IPS-20b (cell line): ENCODE data around the gene ANKS1A.
A peak's percentile ranks its signal among the peaks of the same experiment; 100 is the strongest.

Source experiments
- H3K27ac ChIP-seq: one replicate; pipeline ENCODE4 v1.5.1; 2013; ENCODE audit warnings: low read length
- H3K27me3 ChIP-seq: 2 replicates; pipeline ENCODE4 v1.6.1; 2013; ENCODE audit warnings: mild to moderate bottlenecking, low read length, inconsistent platforms; ENCODE audit not compliant: insufficient read depth
- H3K36me3 ChIP-seq: 2 replicates; pipeline ENCODE4 v1.6.1; 2013; ENCODE audit warnings: low read depth, mild to moderate bottlenecking, inconsistent platforms, low read length, moderate library complexity; ENCODE audit not compliant: insufficient read depth
- H3K4me1 ChIP-seq: 2 replicates; pipeline ENCODE4 v1.6.1; 2013; ENCODE audit warnings: mild to moderate bottlenecking, control low read depth, inconsistent platforms, low read length, moderate library complexity; ENCODE audit not compliant: insufficient read depth
- H3K4me3 ChIP-seq: 2 replicates; pipeline ENCODE4 v1.5.1; 2013; ENCODE audit warnings: mild to moderate bottlenecking, low read length, inconsistent platforms
- H3K9ac ChIP-seq: 2 replicates; pipeline ENCODE4 v1.6.1; 2013; ENCODE audit warnings: low read depth, mild to moderate bottlenecking, inconsistent platforms, low read length, moderate library complexity
- H3K9me3 ChIP-seq: 2 replicates; pipeline ENCODE4 v1.6.1; 2013; ENCODE audit warnings: mild to moderate bottlenecking, low read depth, low read length, inconsistent platforms; ENCODE audit not compliant: insufficient read depth

ANKS1A gene

DNA sequence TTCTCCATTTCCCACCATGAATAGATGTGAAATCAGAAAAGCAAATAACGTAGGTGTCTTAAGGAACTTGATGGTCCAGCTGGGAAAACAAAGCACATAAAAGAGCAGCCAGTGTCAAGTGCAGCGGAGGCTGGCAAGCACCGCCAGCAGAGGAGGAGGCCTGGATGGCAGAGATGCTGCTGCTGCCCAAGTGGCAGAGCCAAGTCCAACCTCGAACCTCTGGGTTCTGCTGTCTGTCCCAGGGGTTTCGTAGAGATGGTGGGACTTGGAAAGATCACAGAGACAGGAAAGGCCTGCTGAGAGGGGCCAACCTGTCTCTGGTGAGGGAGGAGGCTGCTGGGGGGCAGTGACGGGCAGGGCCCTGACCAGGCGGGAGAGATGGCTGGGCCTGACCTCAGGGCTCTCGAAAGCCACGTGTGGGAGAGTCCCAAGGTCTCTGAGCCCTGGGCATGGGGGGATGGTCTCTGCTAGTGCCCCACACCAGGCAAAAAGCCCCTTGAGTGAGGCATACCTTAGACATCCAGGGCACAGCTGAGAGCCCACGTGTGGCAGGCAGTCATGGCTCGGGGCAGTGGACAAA, 174.7 kb downstream of the ANKS1A start:
- Histone ChIP-seq H3K9ac (no peak overlapping the region), H3K4me3 (no peak overlapping the region), H3K27ac (no peak overlapping the region), H3K4me1 (peaks cover 5% of the 10 kb centered on the region; the same call in 1 of the 2 replicates), H3K36me3 (peaks cover 18% of the 10 kb centered on the region), H3K9me3 (no peaks in the 10 kb centered on the region), H3K27me3 (no peaks in the 10 kb centered on the region)

GRCh38 chr6:35064290-35064689, 175.2 kb downstream of the ANKS1A start:
- H3K9me3 ChIP-seq, result no peaks in the 10 kb centered on the region
- H3K4me1 ChIP-seq, result peaks cover 7% of the 10 kb centered on the region; the same call in 1 of the 2 replicates
- H3K27me3 ChIP-seq, result no peaks in the 10 kb centered on the region
- no peak overlapping the region for H3K27ac ChIP-seq
- H3K9ac ChIP-seq, result no peak overlapping the region
- H3K36me3 ChIP-seq, result peaks cover 18% of the 10 kb centered on the region
- H3K4me3 ChIP-seq, result no peak overlapping the region

DNA sequence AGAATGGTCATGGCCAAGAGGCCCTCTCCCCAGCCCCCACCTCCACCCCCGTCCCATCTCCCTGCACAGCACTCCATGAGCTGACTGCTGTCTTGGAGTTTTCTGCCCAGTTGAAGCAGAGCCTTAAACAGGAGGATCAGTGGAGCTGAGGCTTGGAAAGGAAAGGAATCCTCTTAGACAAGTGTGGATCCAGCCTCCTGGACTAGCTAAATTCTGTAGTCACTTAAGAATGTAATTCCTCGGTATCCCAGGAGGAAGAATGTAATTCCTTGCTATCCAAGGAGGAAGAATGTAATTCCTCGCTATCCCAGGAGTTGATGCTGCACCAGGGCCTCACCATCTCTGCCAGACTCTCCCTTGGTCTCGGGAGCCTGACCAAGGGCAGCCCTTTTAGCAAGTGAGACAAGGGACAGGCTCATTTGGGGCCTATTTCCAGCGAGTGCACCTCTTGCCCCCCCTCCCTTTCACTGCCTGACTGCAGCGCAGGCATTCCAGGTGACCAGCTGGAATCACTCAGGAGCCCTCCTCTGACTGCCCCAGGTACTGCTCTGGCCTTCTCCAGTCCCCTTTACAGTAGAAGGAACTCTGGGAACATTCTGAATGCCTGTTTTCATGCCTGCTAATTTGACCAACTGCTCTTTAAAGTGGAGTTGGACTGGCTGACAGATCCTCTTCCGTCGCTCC, 175.8 kb downstream of the ANKS1A start:
- Histone ChIP-seq H3K27me3 (no peaks in the 10 kb centered on the region), H3K36me3 (peaks cover 14% of the 10 kb centered on the region)

DNA sequence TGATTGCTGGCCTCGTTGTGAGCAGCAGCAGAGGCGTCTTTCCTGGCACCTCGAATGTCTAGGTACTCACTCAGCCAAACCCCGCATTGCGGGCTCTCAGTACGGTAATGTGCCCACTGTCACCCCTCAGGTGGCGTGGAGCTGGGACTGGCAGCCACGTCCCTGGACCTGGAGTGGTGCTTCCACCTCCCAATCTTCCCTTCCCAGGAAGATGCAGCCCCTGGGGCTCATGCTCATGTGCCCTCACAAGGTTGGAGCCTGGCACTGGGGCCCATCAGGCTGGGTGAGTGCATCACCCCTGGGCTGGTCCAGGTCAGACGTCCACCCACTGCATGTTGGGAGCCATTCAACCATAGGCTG, 176.4 kb downstream of the ANKS1A start:
- H3K27me3 ChIP-seq, result no peaks in the 10 kb centered on the region
- peaks cover 9% of the 10 kb centered on the region for H3K36me3 ChIP-seq
- no peak overlapping the region for H3K4me3 ChIP-seq
- no peaks in the 10 kb centered on the region for H3K9me3 ChIP-seq
- H3K9ac ChIP-seq, result no peak overlapping the region
- H3K27ac ChIP-seq, result no peak overlapping the region
- H3K4me1 ChIP-seq, result peaks cover 7% of the 10 kb centered on the region; the same call in 1 of the 2 replicates

More for the DNA sequence above, 175.8 kb downstream of the ANKS1A start:
- Histone ChIP-seq H3K9me3 (no peaks in the 10 kb centered on the region), H3K9ac (no peak overlapping the region), H3K27ac (no peak overlapping the region), H3K4me3 (no peak overlapping the region), H3K4me1 (peaks cover 7% of the 10 kb centered on the region; the same call in 1 of the 2 replicates)

DNA sequence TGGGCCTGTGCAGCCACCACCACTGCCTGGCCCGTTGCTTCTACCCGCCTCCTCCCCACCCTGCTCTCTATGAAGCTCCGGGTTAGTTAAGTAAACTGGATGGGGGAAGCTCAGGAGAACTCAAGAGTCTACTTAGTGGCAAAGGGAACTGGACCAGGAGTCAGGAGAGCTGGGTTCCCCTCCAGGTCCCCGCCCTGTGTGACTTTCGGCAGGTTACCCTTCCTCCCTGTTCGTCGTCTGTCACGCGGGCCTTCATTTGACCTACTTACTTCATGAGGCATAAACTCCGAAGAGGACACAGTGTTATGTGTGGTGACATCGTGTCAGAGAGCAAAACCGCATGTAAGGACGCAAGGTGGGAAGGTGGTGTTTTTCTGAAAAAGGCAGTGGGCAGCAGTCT, 176.8 kb downstream of the ANKS1A start:
- no peaks in the 10 kb centered on the region for H3K27me3 ChIP-seq

DNA sequence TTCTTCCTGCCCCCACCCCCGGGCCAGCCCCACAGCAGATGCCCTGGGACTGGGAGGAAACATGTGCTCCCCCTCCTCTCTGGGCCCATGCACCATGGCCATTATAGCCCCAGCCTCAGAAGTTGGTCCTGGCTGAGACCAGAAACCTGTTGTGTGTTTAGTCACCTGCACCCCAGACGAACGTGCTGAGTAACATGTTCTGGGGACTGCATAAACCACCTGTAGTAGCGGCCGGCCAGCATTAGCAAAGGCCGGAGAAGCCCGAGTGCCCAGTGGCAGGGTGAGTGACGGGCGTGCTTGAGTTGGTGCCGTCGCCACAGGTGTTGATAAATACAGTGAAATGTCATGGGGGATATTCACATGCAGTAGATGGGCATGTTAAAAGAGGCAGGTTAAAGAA, 178.2 kb downstream of the ANKS1A start:
- H3K27ac ChIP-seq, result no peak overlapping the region
- H3K4me1 ChIP-seq, result peaks cover 14% of the 10 kb centered on the region; the same call in 1 of the 2 replicates
- H3K36me3 ChIP-seq, result no peaks in the 10 kb centered on the region; the same call in 1 of the 2 replicates
- H3K4me3 ChIP-seq, result no peak overlapping the region
- H3K9me3 ChIP-seq, result no peaks in the 10 kb centered on the region
- no peaks in the 10 kb centered on the region for H3K27me3 ChIP-seq
- H3K9ac ChIP-seq, result no peak overlapping the region

More for the DNA sequence above, 176.8 kb downstream of the ANKS1A start:
- Histone ChIP-seq H3K27ac (no peak overlapping the region), H3K4me3 (no peak overlapping the region), H3K36me3 (peaks cover 5% of the 10 kb centered on the region), H3K9ac (no peak overlapping the region), H3K9me3 (no peaks in the 10 kb centered on the region), H3K4me1 (peaks cover 7% of the 10 kb centered on the region; the same call in 1 of the 2 replicates)

GRCh38 chr6:35068206-35068605, 179.2 kb downstream of the ANKS1A start:
- Histone ChIP-seq H3K27ac (no peak overlapping the region), H3K4me1 (peaks cover 15% of the 10 kb centered on the region; the same call in 1 of the 2 replicates), H3K9me3 (no peaks in the 10 kb centered on the region), H3K4me3 (no peak overlapping the region), H3K36me3 (no peaks in the 10 kb centered on the region; the same call in 1 of the 2 replicates), H3K27me3 (no peaks in the 10 kb centered on the region), H3K9ac (no peak overlapping the region)

- no peak overlapping the region for H3K4me3 ChIP-seq
- H3K9ac ChIP-seq, result no peak overlapping the region
- peaks cover 15% of the 10 kb centered on the region; the same call in 1 of the 2 replicates for H3K4me1 ChIP-seq
- no peaks in the 10 kb centered on the region for H3K27me3 ChIP-seq
- no peaks in the 10 kb centered on the region for H3K9me3 ChIP-seq
- H3K36me3 ChIP-seq, result no peaks in the 10 kb centered on the region; the same call in 1 of the 2 replicates
- H3K27ac ChIP-seq, result no peak overlapping the region
Measured at GRCh38 chr6:35068644-35069043, 179.6 kb downstream of the ANKS1A start.

DNA sequence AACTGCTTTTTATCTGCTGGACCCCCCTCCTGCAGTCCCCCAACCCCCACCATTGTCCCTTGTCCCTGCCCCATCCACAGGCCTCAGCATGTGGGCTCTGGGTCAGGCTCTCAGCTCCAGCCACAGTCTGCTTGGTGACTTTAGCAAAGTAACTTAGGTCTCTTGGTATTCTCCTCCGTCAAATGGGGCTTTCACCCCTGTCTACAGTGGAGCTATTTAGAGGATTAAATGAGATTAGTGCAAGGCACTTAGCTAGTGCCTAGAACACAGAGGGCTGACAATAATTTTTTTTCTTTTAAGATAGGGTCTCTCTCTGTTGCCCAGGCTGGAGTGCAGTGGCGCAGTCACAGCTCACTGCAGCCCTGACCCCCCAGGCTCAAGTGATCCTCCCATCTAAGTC, 180.2 kb downstream of the ANKS1A start:
- no peaks in the 10 kb centered on the region for H3K9me3 ChIP-seq
- H3K4me3 ChIP-seq, result no peak overlapping the region
- no peak overlapping the region for H3K27ac ChIP-seq
- H3K4me1 ChIP-seq, result peaks cover 15% of the 10 kb centered on the region; the same call in 1 of the 2 replicates
- no peaks in the 10 kb centered on the region for H3K27me3 ChIP-seq
- no peaks in the 10 kb centered on the region; the same call in 1 of the 2 replicates for H3K36me3 ChIP-seq
- no peak overlapping the region for H3K9ac ChIP-seq

DNA sequence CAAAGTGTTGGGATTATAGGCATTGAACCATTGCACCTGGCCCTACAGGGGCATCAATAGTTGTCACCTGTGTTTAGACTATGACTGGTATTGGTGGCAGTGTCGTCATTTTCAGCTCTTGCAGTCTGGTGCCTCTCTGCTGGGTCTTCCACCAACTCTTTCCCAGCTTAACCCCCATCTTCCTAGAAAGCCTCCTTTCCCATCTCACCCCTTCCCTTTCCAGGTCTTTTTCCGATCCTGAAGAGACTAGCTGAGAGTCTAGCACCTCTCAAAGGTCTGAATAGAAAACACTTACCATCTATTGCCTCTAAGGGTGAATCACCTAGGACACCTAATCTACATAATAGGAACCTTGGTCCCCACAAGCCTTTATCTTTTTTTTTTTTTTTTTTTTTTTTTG, 181.1 kb downstream of the ANKS1A start:
- H3K27me3 ChIP-seq, result no peaks in the 10 kb centered on the region
- H3K36me3 ChIP-seq, result no peaks in the 10 kb centered on the region; the same call in 1 of the 2 replicates
- H3K4me1 ChIP-seq, result peaks cover 15% of the 10 kb centered on the region; the same call in 1 of the 2 replicates
- H3K9me3 ChIP-seq, result no peaks in the 10 kb centered on the region
- H3K4me3 ChIP-seq, result no peak overlapping the region
- H3K9ac ChIP-seq, result no peak overlapping the region
- H3K27ac ChIP-seq, result no peak overlapping the region

- Histone ChIP-seq H3K9ac (no peak overlapping the region; the same call in 1 of the 2 replicates), H3K27me3 (no peaks in the 10 kb centered on the region), H3K4me3 (no peak overlapping the region), H3K27ac (peak overlapping the region; percentile 31), H3K36me3 (no peaks in the 10 kb centered on the region), H3K9me3 (no peaks in the 10 kb centered on the region), H3K4me1 (peaks cover 15% of the 10 kb centered on the region; the same call in 1 of the 2 replicates)
Measured at GRCh38 chr6:35071347-35071994, 182.4 kb downstream of the ANKS1A start.
